Activated CD8-positive, alpha-beta T cell treated with anti-CD3 and anti-CD28 coated beads for 36 hours (primary cell): ENCODE measurements around the gene PCSK2. TPM values are rescaled to one million over a fixed set of nuclear protein-coding genes. Genes with fewer than 3 reads are reported as not detected.

Source experiments
- ATAC-seq: fragments of 200-7000 bp; cut with Tn5 transposase; one replicate; pipeline ENCODE4 v1.10.0; 2021; ENCODE audit warnings: mild to moderate bottlenecking, moderate library complexity
- CTCF ChIA-PET: fragments of 350-600 bp; sonication (Branson Sonifier 250); formaldehyde crosslinking; loops from one replicate; lab custom pipeline; 2021; ENCODE audit warnings: antibody characterized with exemption; lab: Charles Lee
- POLR2A ChIA-PET: fragments of 350-600 bp; sonication (Branson Sonifier 250); formaldehyde crosslinking; loops from one replicate; lab custom pipeline; 2021; ENCODE audit warnings: antibody characterized with exemption; lab: Charles Lee
- DNase-seq: peaks from one replicate; pipeline ENCODE4 v3.0.0-alpha.2; 2020
- H3K27ac Mint-ChIP-seq: one replicate; pipeline ENCODE4 v1.8.0; 2021; ENCODE audit warnings: mild to moderate bottlenecking, mixed read lengths
- H3K27me3 Mint-ChIP-seq: one replicate; pipeline ENCODE4 v1.8.0; 2021; ENCODE audit warnings: mixed read lengths
- H3K36me3 Mint-ChIP-seq: one replicate; pipeline ENCODE4 v1.8.0; 2021; ENCODE audit warnings: low read depth, mixed read lengths
- H3K4me1 Mint-ChIP-seq: one replicate; pipeline ENCODE4 v1.8.0; 2021; ENCODE audit warnings: low read depth, mixed read lengths
- H3K4me3 Mint-ChIP-seq: one replicate; pipeline ENCODE4 v1.8.0; 2021; ENCODE audit warnings: mild to moderate bottlenecking, moderate library complexity, mixed read lengths
- H3K9me3 Mint-ChIP-seq: one replicate; pipeline ENCODE4 v1.8.0; 2021; ENCODE audit warnings: mixed read lengths
- intact Hi-C: fragments of 100-400 bp; cut with micrococcal nuclease; formaldehyde crosslinking; loops from one replicate; pipeline ENCODE4 v1.10.0; 2022
- total RNA-seq, 2 experiments: library from RNA; stranded (reverse); gene quantifications; one replicate each; pipeline ENCODE4 v1.2.3, GENCODE V29; 2021
- TF ChIP-seq, protein P1 (sequence below): fragments of 200-600 bp; IDR thresholded peaks from one replicate; pipeline ENCODE4 v1.8.0; 2022; ENCODE audit warnings: antibody characterized with exemption, mild to moderate bottlenecking

Gene PCSK2
- total RNA-seq, 2 experiments from 2014 or later, result not detected

DNA sequence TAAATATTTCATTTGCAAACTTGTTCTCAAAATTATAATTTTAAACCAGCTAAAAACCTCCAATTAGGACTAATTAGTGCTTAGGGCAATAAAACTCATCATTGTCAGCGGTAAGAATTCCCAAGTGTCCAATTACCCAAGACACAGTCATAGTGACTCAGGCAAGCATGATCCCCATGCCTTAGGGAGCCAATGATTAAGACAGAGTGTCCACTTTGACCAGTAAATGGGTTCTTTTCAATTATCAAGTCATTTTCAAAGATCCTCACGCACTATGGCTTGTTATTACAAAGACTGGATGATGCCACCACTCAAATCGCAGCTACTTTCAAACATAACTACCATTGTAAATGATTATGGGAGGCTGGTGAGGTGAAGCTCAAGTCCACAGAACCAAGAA lies 190.4 kb downstream of the PCSK2 start:
- Mint-ChIP-seq H3K4me3 (no peak overlapping the region), H3K27me3 (peaks cover 2% of the 10 kb centered on the region), H3K36me3 (no peaks in the 10 kb centered on the region), H3K9me3 (peaks cover 8% of the 10 kb centered on the region), H3K4me1 (no peaks in the 10 kb centered on the region), H3K27ac (no peak overlapping the region)
- ChIA-PET POLR2A (no interaction called here), CTCF (no interaction called here)
- intact Hi-C loops, result no loop called here
- ATAC-seq (no peak), DNase-seq (no peak)
- TF ChIP-seq, protein P1, sequence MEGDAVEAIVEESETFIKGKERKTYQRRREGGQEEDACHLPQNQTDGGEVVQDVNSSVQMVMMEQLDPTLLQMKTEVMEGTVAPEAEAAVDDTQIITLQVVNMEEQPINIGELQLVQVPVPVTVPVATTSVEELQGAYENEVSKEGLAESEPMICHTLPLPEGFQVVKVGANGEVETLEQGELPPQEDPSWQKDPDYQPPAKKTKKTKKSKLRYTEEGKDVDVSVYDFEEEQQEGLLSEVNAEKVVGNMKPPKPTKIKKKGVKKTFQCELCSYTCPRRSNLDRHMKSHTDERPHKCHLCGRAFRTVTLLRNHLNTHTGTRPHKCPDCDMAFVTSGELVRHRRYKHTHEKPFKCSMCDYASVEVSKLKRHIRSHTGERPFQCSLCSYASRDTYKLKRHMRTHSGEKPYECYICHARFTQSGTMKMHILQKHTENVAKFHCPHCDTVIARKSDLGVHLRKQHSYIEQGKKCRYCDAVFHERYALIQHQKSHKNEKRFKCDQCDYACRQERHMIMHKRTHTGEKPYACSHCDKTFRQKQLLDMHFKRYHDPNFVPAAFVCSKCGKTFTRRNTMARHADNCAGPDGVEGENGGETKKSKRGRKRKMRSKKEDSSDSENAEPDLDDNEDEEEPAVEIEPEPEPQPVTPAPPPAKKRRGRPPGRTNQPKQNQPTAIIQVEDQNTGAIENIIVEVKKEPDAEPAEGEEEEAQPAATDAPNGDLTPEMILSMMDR, result no peak

DNA sequence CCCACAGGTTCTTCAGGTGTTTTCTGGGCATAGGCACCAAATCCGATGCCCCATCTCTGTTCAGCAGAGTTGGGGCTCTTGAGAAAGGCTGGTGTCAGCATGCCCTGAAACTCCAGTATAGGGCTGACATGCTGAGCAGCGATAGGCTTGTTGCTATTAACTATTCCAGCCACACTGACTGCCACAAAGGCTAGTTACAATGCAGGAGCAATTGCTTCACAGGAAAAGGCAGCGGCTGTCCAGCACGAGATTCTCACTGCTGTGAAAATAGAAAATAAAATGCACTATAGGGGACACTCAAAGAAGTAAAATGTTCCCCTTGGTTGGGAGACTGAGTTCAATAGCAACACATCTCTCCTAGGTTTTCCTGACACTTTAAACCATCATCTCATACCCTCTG lies 191.9 kb downstream of the PCSK2 start:
- POLR2A ChIA-PET, result interaction anchor here (0.6 kb wide), 1 partner anchor 539 kb away, joined by 3 read pairs; no protein-coding TSS in a partner anchor
- Mint-ChIP-seq H3K4me1 (no peaks in the 10 kb centered on the region), H3K27me3 (peaks cover 2% of the 10 kb centered on the region), H3K27ac (no peak overlapping the region), H3K9me3 (peaks cover 8% of the 10 kb centered on the region), H3K36me3 (no peaks in the 10 kb centered on the region), H3K4me3 (no peak overlapping the region)
- intact Hi-C loops, result no loop called here
- DNase-seq (no peak), ATAC-seq (no peak)
- CTCF ChIA-PET, result interaction anchor here (3.5 kb wide), 1 partner anchor 12 kb away, joined by 24 read pairs; no protein-coding TSS in a partner anchor
- TF ChIP-seq, protein P1, result no peak

DNA sequence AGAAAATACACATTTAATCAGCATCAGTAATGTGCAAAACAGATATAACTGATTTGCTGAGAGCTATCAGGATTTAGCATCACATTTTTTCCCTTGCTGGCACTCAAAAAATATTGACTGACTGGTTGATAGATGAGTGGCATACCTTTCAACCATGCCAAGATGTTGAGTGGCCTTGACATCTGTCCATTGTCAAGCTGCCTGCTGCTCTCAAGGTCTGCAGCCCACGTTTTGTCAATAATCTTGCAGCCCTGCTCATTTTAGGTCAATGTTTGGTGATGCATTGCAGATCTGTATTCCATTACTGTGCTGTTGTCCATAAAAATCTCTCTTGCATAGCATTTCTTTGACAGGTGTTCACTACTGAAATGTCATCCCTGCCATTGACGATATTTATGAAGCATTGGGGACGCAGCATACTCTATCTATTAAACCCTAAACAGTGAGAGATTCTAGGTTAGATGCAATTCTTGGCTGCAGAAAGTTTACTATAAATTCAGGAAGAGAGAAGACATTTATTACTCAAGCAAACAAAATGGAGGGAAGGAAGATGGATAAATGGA lies 192.7 kb downstream of the PCSK2 start:
- ATAC-seq, result no peak
- CTCF ChIA-PET, result interaction anchor here (3.5 kb wide), 1 partner anchor 11 kb away, joined by 24 read pairs; no protein-coding TSS in a partner anchor

DNA sequence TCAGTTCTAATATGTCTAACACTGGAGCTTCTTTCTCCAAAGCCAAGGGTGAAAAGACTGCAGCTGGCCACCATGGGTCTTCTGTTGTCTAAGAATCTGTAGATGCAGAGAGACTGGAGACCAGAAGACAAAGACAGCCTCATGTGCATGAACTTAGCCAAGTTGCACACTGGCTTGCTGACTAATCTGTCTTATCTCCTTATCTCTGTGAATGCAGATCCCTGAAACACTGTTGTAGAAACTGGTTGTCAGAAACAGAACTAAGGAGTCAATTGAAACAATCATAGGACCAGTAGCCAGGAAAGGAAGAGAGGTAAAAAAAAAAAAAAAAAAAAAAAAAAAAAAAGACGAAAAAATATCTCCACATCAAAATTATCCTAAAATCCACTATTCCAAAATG lies 194.7 kb downstream of the PCSK2 start:
- no peak for DNase-seq
- Mint-ChIP-seq H3K9me3 (no peaks in the 10 kb centered on the region), H3K27me3 (peaks cover 2% of the 10 kb centered on the region), H3K4me3 (no peak overlapping the region), H3K4me1 (no peaks in the 10 kb centered on the region), H3K36me3 (no peaks in the 10 kb centered on the region), H3K27ac (no peak overlapping the region)
- POLR2A ChIA-PET, result no interaction called here
- TF ChIP-seq, protein P1, result no peak
- intact Hi-C loops, result no loop called here
- CTCF ChIA-PET, result interaction anchor here (3.5 kb wide), 1 partner anchor 9 kb away, joined by 24 read pairs; no protein-coding TSS in a partner anchor
- no peak for ATAC-seq

More for the DNA sequence above, 192.7 kb downstream of the PCSK2 start:
- no peak for DNase-seq
- H3K36me3 Mint-ChIP-seq, result no peaks in the 10 kb centered on the region
- TF ChIP-seq, protein P1, result no peak
- intact Hi-C loops, result no loop called here
- H3K4me3 Mint-ChIP-seq, result no peak overlapping the region
- H3K9me3 Mint-ChIP-seq, result peaks cover 2% of the 10 kb centered on the region
- no peaks in the 10 kb centered on the region for H3K4me1 Mint-ChIP-seq
- no peak overlapping the region for H3K27ac Mint-ChIP-seq
- POLR2A ChIA-PET, result interaction anchor here (0.6 kb wide), 1 partner anchor 538 kb away, joined by 3 read pairs; no protein-coding TSS in a partner anchor
- peaks cover 2% of the 10 kb centered on the region for H3K27me3 Mint-ChIP-seq

DNA sequence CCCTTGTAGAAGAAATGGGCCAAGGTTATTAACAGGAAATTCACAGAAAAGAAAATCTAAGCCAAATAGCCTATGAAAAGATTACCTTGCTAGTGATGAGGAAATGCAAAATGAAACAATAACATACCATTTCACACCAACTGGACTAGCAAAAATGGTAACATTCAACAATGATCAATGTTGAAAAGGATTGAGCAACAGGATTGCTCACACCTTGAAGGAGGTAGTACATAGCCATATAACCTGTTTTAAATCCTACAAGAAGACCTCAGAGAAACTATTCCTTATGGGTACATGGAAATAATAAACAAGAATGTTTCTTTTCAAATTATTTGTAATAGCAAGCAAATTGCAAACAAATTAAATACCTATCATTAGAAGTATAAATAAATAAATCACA lies 196.9 kb downstream of the PCSK2 start:
- Mint-ChIP-seq H3K27ac (no peak overlapping the region), H3K9me3 (no peaks in the 10 kb centered on the region), H3K4me3 (no peak overlapping the region), H3K36me3 (no peaks in the 10 kb centered on the region), H3K27me3 (peaks cover 2% of the 10 kb centered on the region), H3K4me1 (no peaks in the 10 kb centered on the region)
- DNase-seq, result no peak
- ChIA-PET POLR2A (no interaction called here), CTCF (no interaction called here)
- TF ChIP-seq, protein P1, result no peak
- no peak for ATAC-seq
- intact Hi-C loops, result no loop called here
